Measurements from ENCODE around the gene RPS6KL1. TPM values are rescaled to one million over a fixed set of nuclear protein-coding genes. Genes with fewer than 3 reads are reported as not detected.

RPS6KL1 gene
- total and polyA plus RNA-seq, 5 experiments from 2014 or later: 0.50 to 6.4 (median 3.6) TPM

DNA sequence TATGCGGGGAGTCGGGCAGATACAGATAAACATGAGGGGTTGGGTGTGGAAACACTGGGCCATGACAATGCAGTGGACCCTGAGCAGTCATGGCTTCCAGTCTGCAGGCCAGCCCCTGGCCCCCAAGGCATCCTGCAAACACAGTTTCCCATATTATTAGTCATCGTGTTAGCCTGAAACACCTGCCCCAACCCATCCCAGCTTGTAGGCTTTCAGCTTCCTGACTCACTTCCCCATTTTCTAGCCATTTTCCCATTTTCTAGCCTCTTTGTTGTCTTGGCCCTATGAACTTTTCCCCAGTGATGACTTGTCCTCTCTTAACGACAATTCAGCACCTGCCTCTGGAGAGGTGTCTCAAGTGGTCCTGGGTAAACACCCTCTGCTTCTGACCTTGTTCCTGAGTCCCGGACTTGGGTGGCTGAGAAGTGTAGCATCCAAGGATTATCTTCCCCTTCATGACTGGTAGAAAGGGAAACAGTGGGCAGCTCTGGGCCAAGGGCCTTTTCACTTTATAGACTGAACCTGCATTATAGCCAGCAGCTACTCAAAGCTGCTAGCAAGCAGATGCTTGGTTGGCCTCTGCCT, 36.6 kb upstream of the RPS6KL1 start:
- peaks cover 1 to 10% (median 5%) of the 10 kb centered on the region in 5 donors for H3K27me3 Mint-ChIP-seq
- POLR2A ChIA-PET: interaction anchor here (1.0 kb wide), 1 partner anchor 167 kb away, joined by 3 read pairs; the partner anchor contains the start of gene NEK9
- peaks cover 1 to 16% (median 5%) of the 10 kb centered on the region in 4 donors for H3K4me1 Mint-ChIP-seq
- DNase-seq (no peak), ATAC-seq (no peak)
- H3K27ac Mint-ChIP-seq: peak overlapping the region in 1 of 10 donors; percentile 66
- H3K9me3 Mint-ChIP-seq: no peaks in the 10 kb centered on the region
- no peaks in the 10 kb centered on the region for H3K36me3 Mint-ChIP-seq
- H3K4me3 Mint-ChIP-seq: no peak overlapping the region

DNA sequence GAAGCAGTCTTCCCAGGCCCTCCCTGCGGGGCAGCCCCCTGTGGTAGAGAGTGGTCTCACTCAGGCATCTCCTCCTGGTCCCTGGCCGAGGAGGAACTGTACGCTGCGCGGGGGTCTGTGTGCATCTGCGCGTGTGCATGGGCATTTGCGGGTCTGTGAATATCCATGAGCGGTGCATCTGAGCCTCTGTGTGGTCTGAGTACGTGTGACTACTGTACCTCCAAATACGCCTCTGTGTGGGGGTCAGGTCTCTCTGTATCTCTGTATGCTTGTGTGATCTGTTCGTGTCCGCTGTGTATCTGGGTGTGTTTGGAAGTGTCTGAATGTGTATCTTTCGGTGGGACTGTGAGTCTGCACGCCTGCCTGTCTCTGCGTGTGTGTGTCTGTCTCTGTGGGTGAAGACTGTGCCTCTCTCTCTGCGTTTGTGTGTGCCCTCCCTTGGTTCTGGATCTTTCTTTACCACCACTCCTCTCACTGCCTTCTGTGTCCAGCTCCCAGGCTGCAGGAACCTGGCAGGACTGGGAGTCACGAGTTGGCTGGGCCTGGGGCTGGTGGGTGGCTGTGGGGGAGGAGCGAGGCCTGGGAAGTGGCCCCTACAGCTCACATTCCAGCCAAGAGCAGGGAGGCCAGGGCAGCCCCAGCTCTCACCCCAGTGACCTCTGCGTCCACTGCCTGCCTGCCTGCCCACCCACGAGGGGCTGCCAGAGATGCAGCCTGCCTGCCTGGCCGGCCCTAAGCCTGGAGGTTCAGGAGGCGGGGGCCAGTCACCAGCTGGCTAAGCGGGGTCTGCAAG, 33.4 kb upstream of the RPS6KL1 start:
- ATAC-seq: no peak
- Mint-ChIP-seq H3K27me3 (peaks cover 1 to 14% (median 9%) of the 10 kb centered on the region in 5 donors), H3K9me3 (no peaks in the 10 kb centered on the region), H3K4me3 (peak overlapping the region; percentile 2 to 68 (median 50)), H3K4me1 (peaks cover 0 to 7% (median 0%) of the 10 kb centered on the region in 4 donors), H3K27ac (no peak overlapping the region), H3K36me3 (no peaks in the 10 kb centered on the region)
- no peak for DNase-seq
- POLR2A ChIA-PET: interaction anchor here (1.1 kb wide), 1 partner anchor 27 kb away, joined by 3 read pairs; no protein-coding TSS in a partner anchor

DNA sequence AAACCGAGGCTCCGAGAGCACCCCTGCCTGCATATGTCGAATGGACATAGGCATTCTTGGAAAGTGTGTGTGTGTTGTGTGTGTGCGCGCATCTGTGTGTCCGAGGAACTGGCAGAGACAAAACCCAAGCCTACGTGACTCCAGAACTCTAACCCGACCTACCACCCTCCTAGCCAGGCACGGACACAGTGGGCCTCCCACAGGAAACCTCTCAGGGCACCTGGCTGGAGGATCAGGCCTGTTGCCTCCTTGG, 32.9 kb upstream of the RPS6KL1 start:
- Mint-ChIP-seq H3K36me3 (no peaks in the 10 kb centered on the region), H3K27ac (no peak overlapping the region), H3K4me1 (peaks cover 0 to 7% (median 0%) of the 10 kb centered on the region in 4 donors), H3K4me3 (peak overlapping the region; percentile 20 to 68 (median 48)), H3K27me3 (peaks cover 1 to 14% (median 9%) of the 10 kb centered on the region in 5 donors), H3K9me3 (no peaks in the 10 kb centered on the region)
- ATAC-seq: no peak
- no peak for DNase-seq
- POLR2A ChIA-PET: no interaction called here

DNA sequence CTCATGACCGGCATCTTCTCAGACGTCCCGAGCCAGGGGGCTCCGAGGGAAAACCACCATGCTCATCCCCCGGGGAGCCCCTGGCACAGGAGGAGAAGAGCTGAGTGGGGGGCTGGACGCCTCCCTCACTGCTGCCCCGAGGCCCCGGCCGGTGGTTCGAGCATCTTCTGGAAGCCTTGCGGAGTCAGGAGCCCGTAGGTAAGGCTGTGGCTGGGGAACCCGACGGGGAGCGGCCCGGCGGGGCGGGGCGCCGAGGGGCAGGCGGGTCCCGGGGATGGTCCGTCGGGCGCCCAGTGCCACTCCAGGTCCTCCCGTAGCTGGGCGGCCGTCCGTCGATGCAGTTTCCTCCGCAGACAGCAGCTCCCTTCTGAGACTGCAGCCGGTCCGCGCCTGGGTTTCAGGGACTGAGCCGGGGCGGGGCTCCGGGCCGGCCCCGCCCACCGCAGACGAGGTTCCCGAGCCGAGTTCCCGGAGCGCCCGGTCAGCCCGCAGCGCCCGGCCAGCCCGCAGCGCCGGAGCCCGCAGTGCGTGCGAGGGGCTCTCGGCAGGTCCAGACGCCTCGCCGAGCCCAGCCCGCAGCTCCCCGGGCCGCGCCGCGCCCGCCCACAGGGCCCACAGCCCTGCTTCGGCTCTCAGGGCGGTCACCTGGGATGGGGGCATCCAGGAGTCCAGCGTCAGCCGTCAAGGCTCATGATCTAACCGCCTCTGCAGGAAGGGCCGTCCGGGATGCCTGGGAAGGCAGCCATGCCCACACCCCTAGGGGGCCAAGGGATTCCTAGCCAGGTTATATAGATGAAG, 32.4 kb upstream of the RPS6KL1 start, which contains the start of gene PGF:
PGF (minus strand) TSS at position 369 of the 798 bp plus-strand sequence; CDS start at position 14, 355 bp downstream.
- POLR2A ChIA-PET: no interaction called here
- no peaks in the 10 kb centered on the region for H3K36me3 Mint-ChIP-seq
- H3K27ac Mint-ChIP-seq: no peak within 1 kb of the TSS

DNA sequence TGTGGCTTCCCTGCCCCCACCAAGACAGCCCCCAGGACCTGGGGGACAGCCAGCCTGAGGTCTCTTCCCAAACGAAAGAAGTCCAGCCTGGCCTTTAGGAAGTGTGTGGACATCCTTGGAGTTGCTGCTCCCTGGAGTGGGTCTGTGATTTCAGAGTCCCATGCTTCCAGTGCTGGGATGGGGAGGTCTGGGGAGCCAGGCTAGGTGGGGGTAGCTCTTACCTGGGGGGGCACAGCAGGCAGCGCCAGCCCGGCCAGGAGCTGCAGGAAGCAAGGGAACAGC, 31.8 kb upstream of the RPS6KL1 start:
- ATAC-seq (peak in 1 of 2 donors; percentile 16), DNase-seq (no peak)
- H3K27me3 Mint-ChIP-seq: peaks cover 1 to 14% (median 10%) of the 10 kb centered on the region in 5 donors
- no peak overlapping the region for H3K27ac Mint-ChIP-seq
- H3K9me3 Mint-ChIP-seq: no peaks in the 10 kb centered on the region
- POLR2A ChIA-PET: no interaction called here
- H3K4me3 Mint-ChIP-seq: peak overlapping the region in 5 of 10 donors; percentile 41 to 72 (median 60)
- peaks cover 0 to 7% (median 0%) of the 10 kb centered on the region in 4 donors for H3K4me1 Mint-ChIP-seq
- no peaks in the 10 kb centered on the region for H3K36me3 Mint-ChIP-seq

More for the DNA sequence above, 32.4 kb upstream of the RPS6KL1 start, which contains the start of gene PGF:
- no peaks in the 10 kb centered on the region for H3K9me3 Mint-ChIP-seq
- peaks cover 1 to 14% (median 9%) of the 10 kb centered on the region in 5 donors for H3K27me3 Mint-ChIP-seq
- ATAC-seq (peak; percentile 58 to 86), DNase-seq (peak in 4 of 10 donors; percentile 21 to 39 (median 30))
- H3K4me3 Mint-ChIP-seq: peak within 1 kb of the TSS; percentile 31 to 72 (median 65)
- H3K4me1 Mint-ChIP-seq: peaks cover 0 to 7% (median 0%) of the 10 kb centered on the region in 4 donors

DNA sequence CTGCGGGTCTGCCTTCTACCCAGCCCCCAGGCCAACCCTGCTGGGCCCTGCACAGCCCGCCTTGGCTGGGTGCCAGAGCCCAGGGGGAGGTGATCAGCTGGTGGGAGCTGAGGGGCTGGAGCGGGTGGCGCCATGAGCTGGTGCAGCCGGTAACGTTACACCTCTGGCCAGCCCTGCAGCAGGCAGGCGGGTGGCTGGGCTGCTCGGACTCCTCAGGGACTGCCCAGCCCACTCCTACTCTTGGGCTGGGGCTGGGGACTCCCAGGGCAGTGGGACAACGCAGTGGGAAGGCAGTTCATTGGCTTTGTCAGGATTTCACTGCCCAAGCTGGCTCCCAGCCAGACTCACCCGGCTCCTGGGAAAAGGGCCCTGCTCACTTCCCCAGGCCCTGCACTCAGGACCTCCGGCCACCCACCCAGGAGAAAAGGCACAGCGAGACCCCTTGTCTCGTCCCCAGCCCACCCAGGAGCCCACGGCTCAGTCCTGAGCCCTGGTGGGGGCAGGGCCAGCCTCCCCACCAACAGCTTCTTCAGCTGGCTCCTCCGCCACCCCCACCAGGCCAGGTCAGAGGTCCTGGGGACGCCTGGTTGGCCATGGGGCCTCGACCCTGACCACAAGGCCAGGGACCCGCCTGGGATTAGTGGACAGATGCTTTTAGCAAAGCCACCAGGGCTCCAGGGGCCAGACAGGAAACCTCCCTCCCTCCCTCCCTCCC, 31.3 kb upstream of the RPS6KL1 start:
- Mint-ChIP-seq H3K9me3 (no peaks in the 10 kb centered on the region), H3K4me3 (peak overlapping the region in 1 of 10 donors; percentile 55), H3K4me1 (peaks cover 0 to 7% (median 0%) of the 10 kb centered on the region in 4 donors), H3K27ac (no peak overlapping the region), H3K36me3 (no peaks in the 10 kb centered on the region), H3K27me3 (peaks cover 1 to 15% (median 10%) of the 10 kb centered on the region in 5 donors)
- ATAC-seq (no peak), DNase-seq (no peak)
- POLR2A ChIA-PET: no interaction called here

DNA sequence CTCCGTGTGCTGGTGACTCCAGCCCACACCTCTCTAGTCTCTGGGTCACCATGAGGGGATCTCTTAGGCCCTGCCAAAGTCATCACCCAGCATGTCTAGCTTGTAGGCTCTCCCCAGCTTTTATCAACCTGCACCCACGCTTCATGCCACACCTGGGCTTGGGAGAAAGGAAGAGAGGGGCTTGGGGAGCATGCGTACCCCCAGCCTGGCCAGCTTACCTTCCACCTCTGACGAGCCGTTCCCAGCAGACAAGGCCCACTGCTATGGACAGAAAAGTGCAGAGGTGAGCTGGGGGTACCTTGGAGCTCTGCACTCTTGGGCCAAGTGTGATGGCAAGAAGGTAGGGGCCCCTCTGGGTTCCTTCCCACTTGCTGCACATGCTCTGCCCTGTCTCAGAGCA, 30.6 kb upstream of the RPS6KL1 start:
- peaks cover 1 to 15% (median 10%) of the 10 kb centered on the region in 5 donors for H3K27me3 Mint-ChIP-seq
- H3K4me3 Mint-ChIP-seq: no peak overlapping the region
- no peak for DNase-seq
- H3K36me3 Mint-ChIP-seq: no peaks in the 10 kb centered on the region
- H3K27ac Mint-ChIP-seq: no peak overlapping the region
- POLR2A ChIA-PET: no interaction called here
- H3K4me1 Mint-ChIP-seq: peaks cover 0 to 7% (median 0%) of the 10 kb centered on the region in 4 donors
- no peaks in the 10 kb centered on the region for H3K9me3 Mint-ChIP-seq
- no peak for ATAC-seq

DNA sequence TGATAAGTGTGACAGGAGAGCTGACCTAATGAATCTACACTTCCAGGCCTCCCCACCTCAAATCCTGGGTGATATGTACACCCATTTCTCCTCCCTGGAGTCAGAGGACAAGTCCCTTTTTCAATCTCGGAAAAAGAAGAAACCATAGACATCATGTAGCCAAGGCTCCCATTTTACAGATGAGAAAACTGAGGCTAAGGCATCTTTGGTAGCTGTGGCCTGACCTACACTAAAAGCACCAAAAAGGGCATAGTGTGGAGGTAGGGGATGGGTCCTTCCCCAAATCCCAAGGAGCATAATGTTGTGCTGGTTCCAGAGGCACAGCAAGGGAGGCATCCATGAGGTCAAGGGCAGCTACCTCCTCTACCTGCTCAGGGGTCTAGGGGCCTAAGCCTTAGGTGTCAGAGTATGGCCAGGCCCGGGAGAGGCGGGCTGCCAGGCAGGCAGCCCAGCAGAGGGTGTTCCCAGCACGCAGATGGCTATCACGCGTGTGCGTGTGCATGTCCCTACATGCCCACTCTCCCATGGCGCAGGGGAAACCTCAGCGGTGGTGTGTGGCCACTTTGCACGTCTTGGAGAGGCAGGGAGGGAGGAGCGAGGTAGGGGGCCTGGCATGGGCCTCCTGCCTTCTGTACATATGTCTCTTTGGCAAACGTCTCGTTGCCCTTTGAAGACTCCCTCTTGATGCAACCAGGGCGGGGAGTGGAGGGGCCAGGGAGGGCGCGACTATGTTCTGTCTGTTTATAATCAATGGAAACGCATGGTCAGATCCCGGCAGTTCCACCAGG, 29.8 kb upstream of the RPS6KL1 start:
- POLR2A ChIA-PET: interaction anchor here (0.6 to 0.9 kb wide), 2 partner anchors 8 to 82 kb away, joined by 3 to 4 read pairs; no protein-coding TSS in a partner anchor
- Mint-ChIP-seq H3K9me3 (no peaks in the 10 kb centered on the region), H3K4me1 (peaks cover 0 to 7% (median 0%) of the 10 kb centered on the region in 4 donors), H3K4me3 (peak overlapping the region in 1 of 10 donors; percentile 46), H3K27me3 (peaks cover 1 to 15% (median 10%) of the 10 kb centered on the region in 5 donors), H3K36me3 (no peaks in the 10 kb centered on the region), H3K27ac (peak overlapping the region in 1 of 10 donors; percentile 15)
- no peak for DNase-seq
- ATAC-seq: no peak

DNA sequence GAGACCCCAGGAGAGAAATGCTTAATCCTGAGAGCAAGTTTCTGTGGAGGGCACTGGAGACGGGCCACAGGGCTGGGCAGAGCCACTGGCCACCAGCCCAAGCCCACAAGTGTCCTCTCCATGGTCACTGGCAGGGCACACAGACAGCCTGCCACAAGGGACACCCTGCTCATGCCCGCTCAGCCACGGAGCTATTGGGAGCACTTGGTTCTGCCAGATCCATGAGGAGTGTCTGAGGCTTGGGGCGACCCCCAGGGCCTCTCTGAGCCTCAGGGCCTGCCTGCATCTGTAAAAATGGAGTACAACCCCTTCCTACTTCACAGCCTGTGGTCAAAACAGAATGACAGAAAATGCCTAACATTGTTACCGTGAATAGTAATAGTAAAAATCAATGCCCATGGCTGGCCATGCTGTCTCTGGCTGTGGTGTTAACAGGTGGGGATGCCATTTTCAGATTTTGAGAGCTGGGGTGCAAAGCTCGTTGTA, 29.2 kb upstream of the RPS6KL1 start:
- Mint-ChIP-seq H3K27ac (no peak overlapping the region), H3K27me3 (peaks cover 1 to 15% (median 10%) of the 10 kb centered on the region in 5 donors), H3K36me3 (no peaks in the 10 kb centered on the region), H3K4me1 (peaks cover 0 to 7% (median 0%) of the 10 kb centered on the region in 4 donors), H3K4me3 (no peak overlapping the region), H3K9me3 (no peaks in the 10 kb centered on the region)
- POLR2A ChIA-PET: interaction anchor here (0.6 to 0.9 kb wide), 2 partner anchors 9 to 83 kb away, joined by 3 to 4 read pairs; no protein-coding TSS in a partner anchor
- ATAC-seq: no peak
- no peak for DNase-seq

DNA sequence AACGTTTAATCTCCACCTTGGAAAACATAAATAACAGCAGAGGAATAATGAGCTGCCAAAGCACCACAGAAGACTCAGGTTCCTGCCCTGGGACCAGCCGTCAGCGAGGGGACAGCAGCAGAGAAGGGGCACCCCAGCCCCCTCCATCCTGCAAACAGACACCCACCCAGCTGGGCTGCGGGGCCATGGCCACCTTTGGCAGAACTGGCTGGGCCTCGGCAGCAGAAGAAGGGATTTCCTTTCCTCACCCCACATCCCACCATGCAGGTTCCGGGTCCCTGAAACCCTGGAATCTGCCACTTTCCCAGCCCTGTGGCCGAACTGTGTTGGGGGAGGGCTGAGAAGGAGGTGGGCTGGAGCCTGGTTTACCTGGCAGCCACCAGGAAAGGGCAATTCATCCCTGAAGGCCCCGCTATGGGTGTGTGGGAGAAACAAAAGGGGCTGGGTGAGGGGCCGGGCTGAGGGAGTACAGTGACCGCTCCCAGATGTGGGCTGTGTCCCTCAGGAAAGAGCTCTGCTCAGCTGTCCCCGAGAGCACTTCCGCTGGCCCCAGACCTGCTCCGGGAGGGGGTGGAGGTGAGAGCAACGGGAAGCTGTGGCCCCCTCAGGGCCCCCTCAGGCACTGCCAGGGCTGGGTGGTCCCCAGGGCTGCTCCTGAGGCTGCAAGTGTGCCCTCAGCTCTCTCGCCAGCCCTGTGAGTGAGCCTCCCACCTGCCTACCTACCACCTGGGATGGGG, 28.6 kb upstream of the RPS6KL1 start:
- Mint-ChIP-seq H3K36me3 (no peaks in the 10 kb centered on the region), H3K4me1 (peaks cover under 1 to 7% (median 2%) of the 10 kb centered on the region in 4 donors), H3K9me3 (no peaks in the 10 kb centered on the region), H3K4me3 (no peak overlapping the region), H3K27me3 (peaks cover 0 to 15% (median 7%) of the 10 kb centered on the region in 5 donors), H3K27ac (no peak overlapping the region)
- POLR2A ChIA-PET: interaction anchor here (0.9 kb wide), 1 partner anchor 10 kb away, joined by 3 read pairs; no protein-coding TSS in a partner anchor
- ATAC-seq: no peak
- no peak for DNase-seq
